Esophagus muscularis mucosa (tissue), 4 donors: Measurements from ENCODE around the gene PET100.

Experiments used
- CTCF ChIP-seq, 3 experiments: fragments of 200-600 bp in 2 of 3; fragments of 450-650 bp in 1 of 3; sonication (generic) in 2 of 3; IDR thresholded peaks; one replicate each; pipeline ENCODE4 v1.5.1; 2017 to 2019; ENCODE audit warnings: antibody characterized with exemption in 3 of 3, mild to moderate bottlenecking in 2 of 3, moderate library complexity in 1 of 3
- EP300 ChIP-seq: sonication (generic); formaldehyde crosslinking; IDR thresholded peaks from one replicate; pipeline ENCODE4 v1.6.1; 2017; ENCODE audit warnings: antibody characterized with exemption
- POLR2A ChIP-seq: fragments of 450-650 bp; IDR thresholded peaks from one replicate; pipeline ENCODE4 v1.6.1; 2017; ENCODE audit warnings: antibody characterized with exemption, moderate library complexity, mild to moderate bottlenecking, low read depth
- POLR2AphosphoS5 ChIP-seq, 2 donors: sonication (generic); formaldehyde crosslinking; IDR thresholded peaks; one replicate each; pipeline ENCODE4 v1.6.1; 2017; ENCODE audit warnings: antibody characterized with exemption in 2 of 2

- no peak for TF ChIP-seq CTCF (IDR thresholded peaks at IDR 0.05)
- TF ChIP-seq POLR2A = no peak
- no peak for TF ChIP-seq EP300
- no peak for TF ChIP-seq POLR2AphosphoS5 (IDR thresholded peaks at IDR 0.05)
Measured at GRCh38 chr19:7645656-7646425, 16.2 kb downstream of the PET100 start.
